Transverse colon (tissue), 4 donors: ENCODE results near the gene RABL6. TPM values are rescaled to one million over a fixed set of nuclear protein-coding genes. Genes with fewer than 3 reads are reported as not detected.

Experiments
- DNase-seq: peaks from one replicate; pipeline ENCODE4 v3.0.0-alpha.2; 2019
- H3K27ac ChIP-seq, 4 donors: fragments of 200-600 bp; sonication (generic); 2 replicates each; pipeline ENCODE4 v1.5.1; 2016 to 2018; ENCODE audit warnings: inconsistent platforms in 4 of 4
- H3K27me3 ChIP-seq: fragments of 200-600 bp; sonication (generic); 2 replicates; pipeline ENCODE4 v1.5.1; 2017; ENCODE audit warnings: inconsistent platforms
- H3K36me3 ChIP-seq, 4 donors: fragments of 200-600 bp; sonication (generic); 2 replicates each; pipeline ENCODE4 v1.5.1; 2017 to 2019; ENCODE audit warnings: inconsistent platforms in 4 of 4
- H3K4me1 ChIP-seq, 4 donors: fragments of 200-600 bp; sonication (generic); 2 replicates each; pipeline ENCODE4 v1.5.1; 2017 to 2020; ENCODE audit warnings: inconsistent platforms in 4 of 4
- H3K4me3 ChIP-seq, 4 donors: fragments of 200-600 bp; sonication (generic); 1 replicate in 1 of 4; 2 replicates in 3 of 4; pipeline versions ENCODE4 v1.5.1 to v1.6.1; 2017 to 2019; ENCODE audit warnings: inconsistent platforms in 4 of 4
- H3K9me3 ChIP-seq, 2 donors: fragments of 200-600 bp; sonication (generic); 2 replicates each; pipeline ENCODE4 v1.5.1; 2017 to 2019; ENCODE audit warnings: inconsistent platforms in 2 of 2
- CTCF ChIP-seq, 5 experiments: fragments of 200-600 bp in 3 of 5; fragments of 450-650 bp in 2 of 5; sonication (generic) in 3 of 5; IDR thresholded peaks; 1 replicate in 2 of 5; 2 replicates in 3 of 5; pipeline ENCODE4 v1.5.1; 2016 to 2017; ENCODE audit warnings: antibody characterized with exemption in 5 of 5, inconsistent platforms in 3 of 5, mild to moderate bottlenecking in 2 of 5, moderate library complexity in 1 of 5
- EP300 ChIP-seq: sonication (generic); formaldehyde crosslinking; IDR thresholded peaks from one replicate; pipeline ENCODE4 v1.6.1; 2017; ENCODE audit warnings: antibody characterized with exemption, low read depth
- POLR2A ChIP-seq: fragments of 450-650 bp; IDR thresholded peaks from one replicate; pipeline ENCODE4 v1.6.1; 2016; ENCODE audit warnings: antibody characterized with exemption, mild to moderate bottlenecking, moderate library complexity
- POLR2AphosphoS5 ChIP-seq, 3 donors: sonication (generic); formaldehyde crosslinking; IDR thresholded peaks; one replicate each; pipeline ENCODE4 v1.6.1; 2016; ENCODE audit warnings: antibody characterized with exemption in 3 of 3
- WGBS, 2 donors: methylation state at CpG; one replicate each; pipeline ENCODE4 v1.1.5; 2018; ENCODE audit warnings: low coverage in 1 of 2; 5-methylcytosine and 5-hydroxymethylcytosine counted together
- in situ Hi-C, 4 donors: fragments of 200-750 bp; cut with MboI; loops; one replicate each; pipeline versions ENCODE4 v1.15.0 to v1.15.1; 2017; ENCODE audit warnings: low sequenced_read_pairs in 3 of 4, low pct_ligation_motif_present in 1 of 4, low pct_unique_long_range_greater_than_20kb in 1 of 4
- intact Hi-C: fragments of 100-400 bp; cut with DNase I; formaldehyde crosslinking; loops from one replicate; pipeline ENCODE4 v1.15.1; 2023; ENCODE audit warnings: low total_unique reads
- total RNA-seq, 4 donors: library from RNA; depleted of rRNA; stranded (reverse); fragments of >200 nt; gene quantifications; one replicate each; pipeline ENCODE4 v1.1.0, GENCODE V29; 2016

The RABL6 gene
- total RNA-seq, 4 donors from 2014 or later: 71.3 to 227 (median 160) TPM

DNA sequence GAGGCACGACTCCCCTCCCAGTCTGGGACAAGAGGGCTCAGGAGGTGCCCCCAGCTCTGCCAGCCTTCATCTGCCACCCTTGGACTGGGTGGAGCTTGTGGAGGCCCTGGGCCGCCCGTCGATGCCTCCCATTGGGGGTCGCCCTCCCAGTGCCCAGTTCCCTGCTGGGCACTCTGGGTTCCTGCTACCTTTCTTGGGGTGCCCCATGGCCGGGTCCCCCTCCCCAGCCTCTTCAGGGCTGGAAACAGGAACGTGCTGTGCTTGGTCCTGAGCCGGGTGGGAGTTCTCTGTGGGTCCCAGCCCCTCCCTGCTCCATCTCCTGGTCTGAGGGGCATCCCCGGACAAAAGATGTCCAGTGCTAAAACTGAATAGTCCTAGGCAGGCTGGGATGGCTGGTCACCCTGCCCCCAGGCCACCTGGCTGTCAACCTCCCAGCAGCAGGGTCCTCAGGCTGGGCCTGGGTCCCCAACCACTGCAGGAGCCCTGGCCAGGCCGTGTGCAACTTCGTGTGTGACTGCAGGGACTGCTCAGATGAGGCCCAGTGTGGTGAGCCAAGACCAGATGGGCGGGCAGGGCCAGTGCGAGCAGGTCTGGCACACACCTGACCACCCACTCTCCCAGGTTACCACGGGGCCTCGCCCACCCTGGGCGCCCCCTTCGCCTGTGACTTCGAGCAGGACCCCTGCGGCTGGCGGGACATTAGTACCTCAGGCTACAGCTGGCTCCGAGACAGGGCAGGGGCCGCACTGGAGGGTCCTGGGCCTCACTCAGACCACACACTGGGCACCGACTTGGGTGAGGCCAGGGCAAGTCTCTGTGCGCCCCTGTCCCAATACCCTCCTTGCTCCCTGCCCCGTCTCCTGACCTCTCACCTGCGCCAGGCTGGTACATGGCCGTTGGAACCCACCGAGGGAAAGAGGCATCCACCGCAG is 45.2 kb downstream of the RABL6 start:
- intact Hi-C loops (no loop called here), in situ Hi-C loops (no loop called here)
- Histone ChIP-seq H3K4me1 (peaks cover 20 to 31% (median 26%) of the 10 kb centered on the region in 4 donors), H3K4me3 (no peak overlapping the region), H3K9me3 (no peaks in the 10 kb centered on the region), H3K27ac (no peak overlapping the region), H3K27me3 (no peaks in the 10 kb centered on the region), H3K36me3 (no peaks in the 10 kb centered on the region)
- no peak for DNase-seq
- no peak for TF ChIP-seq POLR2AphosphoS5 (IDR thresholded peaks at IDR 0.05)
- TF ChIP-seq CTCF (IDR thresholded peaks at IDR 0.05): no peak
- TF ChIP-seq EP300: no peak
- TF ChIP-seq POLR2A: no peak
- WGBS, 2 donors: 84% methylated on average over 16 of the region's 29 CpGs; no CpG with 5 or more reads in 1 of the 2 donors

DNA sequence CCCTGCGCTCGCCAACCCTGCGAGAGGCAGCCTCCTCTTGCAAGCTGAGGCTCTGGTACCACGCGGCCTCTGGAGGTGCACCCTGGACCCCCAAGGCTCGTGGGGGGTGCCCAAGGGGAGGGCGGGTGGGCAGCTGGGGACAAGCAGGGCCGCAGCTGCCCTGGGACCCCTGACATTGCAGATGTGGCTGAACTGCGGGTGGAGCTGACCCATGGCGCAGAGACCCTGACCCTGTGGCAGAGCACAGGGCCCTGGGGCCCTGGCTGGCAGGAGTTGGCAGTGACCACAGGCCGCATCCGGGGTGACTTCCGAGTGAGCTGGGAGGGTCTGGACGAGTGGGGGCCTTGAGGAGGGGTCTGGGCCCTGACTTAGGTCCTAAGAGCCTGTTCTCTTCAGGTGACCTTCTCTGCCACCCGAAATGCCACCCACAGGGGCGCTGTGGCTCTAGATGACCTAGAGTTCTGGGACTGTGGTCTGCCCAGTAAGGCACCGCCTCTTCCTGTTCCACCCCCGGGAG is 45.9 kb downstream of the RABL6 start:
- in situ Hi-C loops: no loop called here
- H3K36me3 ChIP-seq: no peaks in the 10 kb centered on the region
- no peaks in the 10 kb centered on the region for H3K9me3 ChIP-seq
- peaks cover 27 to 33% (median 31%) of the 10 kb centered on the region in 4 donors for H3K4me1 ChIP-seq
- H3K4me3 ChIP-seq: no peak overlapping the region
- WGBS, 2 donors: 78% methylated on average over 10 of the region's 18 CpGs; no CpG with 5 or more reads in 1 of the 2 donors
- H3K27ac ChIP-seq: no peak overlapping the region
- intact Hi-C loops: no loop called here
- peak; percentile 25 for DNase-seq
- TF ChIP-seq POLR2A (no peak), CTCF (IDR thresholded peaks at IDR 0.05) (no peak), POLR2AphosphoS5 (IDR thresholded peaks at IDR 0.05) (no peak)
- H3K27me3 ChIP-seq: no peaks in the 10 kb centered on the region

DNA sequence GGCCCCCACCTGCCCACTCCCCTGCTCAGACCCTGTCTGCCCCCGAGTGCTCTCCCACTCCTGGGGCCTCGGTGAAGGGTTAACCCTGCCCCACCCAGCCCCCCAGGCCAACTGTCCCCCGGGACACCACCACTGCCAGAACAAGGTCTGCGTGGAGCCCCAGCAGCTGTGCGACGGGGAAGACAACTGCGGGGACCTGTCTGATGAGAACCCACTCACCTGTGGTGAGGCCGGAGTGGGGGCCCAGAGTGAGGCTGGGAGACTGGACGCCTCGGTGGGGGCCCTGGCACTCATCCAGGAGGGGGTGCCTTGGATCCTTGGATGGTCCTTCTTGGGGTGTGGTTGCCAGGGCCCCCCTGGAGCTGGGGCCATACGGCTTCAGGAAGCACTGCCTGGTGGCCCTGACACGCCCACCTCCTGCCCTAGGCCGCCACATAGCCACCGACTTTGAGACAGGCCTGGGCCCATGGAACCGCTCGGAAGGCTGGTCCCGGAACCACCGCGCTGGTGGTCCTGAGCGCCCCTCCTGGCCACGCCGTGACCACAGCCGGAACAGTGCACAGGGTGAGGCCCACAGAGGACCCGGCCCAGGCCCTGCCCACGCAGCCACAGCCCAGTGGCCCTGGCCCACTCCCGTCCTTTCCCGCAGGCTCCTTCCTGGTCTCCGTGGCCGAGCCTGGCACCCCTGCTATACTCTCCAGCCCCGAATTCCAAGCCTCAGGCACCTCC is 46.5 kb downstream of the RABL6 start:
- peak overlapping the region in 1 of 4 donors; percentile 4 for H3K27ac ChIP-seq

More for the DNA sequence above, 46.5 kb downstream of the RABL6 start:
- Histone ChIP-seq H3K27me3 (no peaks in the 10 kb centered on the region), H3K4me1 (peaks cover 33 to 40% (median 37%) of the 10 kb centered on the region in 4 donors), H3K9me3 (no peaks in the 10 kb centered on the region), H3K4me3 (no peak overlapping the region), H3K36me3 (no peaks in the 10 kb centered on the region)
- intact Hi-C loops: no loop called here
- in situ Hi-C loops: no loop called here
- peak; percentile 15 for DNase-seq
- WGBS, 2 donors: 80% methylated on average over 29 of the region's 30 CpGs; no CpG with 5 or more reads in 1 of the 2 donors
- TF ChIP-seq CTCF (IDR thresholded peaks at IDR 0.05): no peak
- TF ChIP-seq POLR2A: no peak
- no peak for TF ChIP-seq POLR2AphosphoS5 (IDR thresholded peaks at IDR 0.05)
- no peak for TF ChIP-seq EP300
